ENCODE measurements around the gene KIF6. TPM values are rescaled to one million over a fixed set of nuclear protein-coding genes. Genes with fewer than 3 reads are reported as not detected.

The KIF6 gene
- total RNA-seq, 1 donor from 2014 or later, result 1.2 TPM

GRCh38 chr6:39366931-39367618 is 358.1 kb downstream of the KIF6 start:
- peak in 1 of 2 donors; percentile 37 for DNase-seq (ENCODE audit: low spot score in 2 of 2)
- FAIRE-seq, result no peak

DNA sequence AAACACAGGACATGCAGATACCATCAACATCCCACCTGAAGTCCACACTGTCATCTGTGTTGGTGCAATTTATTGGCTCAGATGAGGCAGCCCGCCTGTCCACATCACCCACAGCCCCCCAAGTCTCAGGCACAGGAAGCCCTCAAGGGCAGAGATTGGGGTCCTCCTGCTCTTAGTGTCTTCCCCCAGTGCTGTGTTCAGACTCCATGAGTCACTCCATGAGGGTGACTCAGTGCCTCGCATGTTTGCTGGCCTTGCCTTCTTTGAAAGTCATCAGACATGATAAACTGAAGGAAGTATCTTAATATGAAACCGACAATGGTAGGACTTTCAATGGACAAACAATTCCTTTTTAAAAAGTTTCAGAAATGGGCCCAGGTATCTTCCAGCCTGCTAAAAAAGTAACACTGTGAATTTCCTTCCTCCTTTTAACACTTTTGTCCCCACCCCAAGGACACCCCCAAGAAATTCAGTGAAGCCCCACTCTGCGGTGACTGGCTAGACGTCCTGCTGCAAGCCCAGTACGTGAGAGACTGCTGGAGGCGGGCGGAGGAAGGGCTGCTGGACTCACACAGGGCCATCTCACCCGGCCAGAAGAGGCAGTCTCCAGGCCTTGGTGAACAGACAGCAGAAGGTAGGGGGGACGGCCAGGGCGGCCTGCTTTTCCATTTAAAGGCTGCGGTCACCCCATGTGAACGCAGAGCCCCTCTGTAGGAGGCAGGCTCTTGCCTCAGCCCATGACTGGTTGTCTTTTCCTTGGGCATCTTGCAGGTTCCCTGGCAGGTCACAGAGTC is 359.7 kb downstream of the KIF6 start:
- DNase-seq (ENCODE audit: low spot score in 2 of 2), result no peak
- FAIRE-seq, result no peak

GRCh38 chr6:39363280-39363679 is 361.9 kb downstream of the KIF6 start:
- FAIRE-seq, result no peak
- no peak for DNase-seq (ENCODE audit: low spot score in 2 of 2)

DNA sequence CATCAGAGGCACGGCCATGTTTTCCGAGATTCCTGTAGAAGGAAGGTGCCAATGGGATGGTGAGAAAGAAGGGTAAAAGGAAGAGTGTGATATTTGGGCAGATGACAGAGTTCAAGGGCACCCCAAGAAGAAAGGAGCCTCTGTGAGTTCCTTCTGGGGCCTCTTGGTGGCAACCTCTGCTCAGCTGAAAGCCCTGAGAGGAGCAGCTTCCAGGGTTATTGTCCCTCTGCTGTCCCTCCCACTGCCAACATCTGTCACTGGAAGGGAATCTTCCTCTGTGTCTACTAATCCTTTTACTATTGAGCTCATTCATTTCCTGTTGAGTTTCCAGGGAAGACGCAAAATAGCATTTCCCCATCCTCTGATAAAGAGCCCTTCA is 362.7 kb downstream of the KIF6 start:
- FAIRE-seq (no peak), DNase-seq (ENCODE audit: low spot score in 2 of 2) (peak; percentile 46 to 60)

DNA sequence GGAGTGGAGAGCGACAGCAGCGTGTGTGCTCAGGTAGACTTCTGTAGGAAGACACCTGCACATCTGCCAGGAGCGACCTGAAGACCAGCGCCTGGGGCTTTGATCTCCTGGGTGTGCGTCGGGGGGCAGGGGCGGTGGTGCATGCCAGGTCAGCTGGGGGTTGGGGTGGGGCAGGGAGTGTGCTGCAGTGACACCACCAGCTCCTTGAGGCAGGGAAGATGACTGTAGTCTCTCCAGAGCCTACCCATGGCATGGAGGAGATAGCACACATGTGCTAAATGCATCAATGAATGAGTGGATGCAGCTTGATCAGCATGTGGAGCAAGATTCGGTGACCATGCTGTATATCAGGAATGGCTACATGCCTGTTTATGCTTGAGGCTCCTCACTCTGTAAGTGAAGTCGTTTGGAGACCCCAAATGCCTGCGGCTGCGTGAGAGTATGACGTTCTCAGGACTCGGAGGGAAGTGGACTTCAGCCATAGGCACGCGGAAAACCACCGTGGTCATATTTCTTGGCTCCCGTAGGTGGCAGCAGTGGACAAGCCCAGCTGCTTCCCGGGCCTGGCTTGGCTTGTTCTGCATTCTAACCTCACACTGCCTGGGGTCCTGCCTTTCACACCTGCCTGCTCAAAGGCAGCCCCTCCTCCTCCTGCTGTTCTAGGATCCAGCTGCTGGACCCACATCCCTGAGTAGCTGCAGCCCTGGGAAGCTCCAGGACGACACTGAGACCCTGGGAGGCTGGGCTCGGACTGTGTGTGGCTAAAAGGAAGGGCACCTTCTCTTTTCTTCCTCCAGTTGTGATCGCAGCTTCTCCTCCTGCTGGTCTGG is 363.3 kb downstream of the KIF6 start:
- FAIRE-seq (no peak), DNase-seq (ENCODE audit: low spot score in 2 of 2) (peak; percentile 58 to 80)

- DNase-seq (ENCODE audit: low spot score in 2 of 2), result no peak
- no peak for FAIRE-seq
Observed at GRCh38 chr6:39360378-39360777, 364.8 kb downstream of the KIF6 start.

- FAIRE-seq, result no peak
- DNase-seq (ENCODE audit: low spot score in 2 of 2), result no peak
Observed at GRCh38 chr6:39357998-39358686, 367.1 kb downstream of the KIF6 start.

DNA sequence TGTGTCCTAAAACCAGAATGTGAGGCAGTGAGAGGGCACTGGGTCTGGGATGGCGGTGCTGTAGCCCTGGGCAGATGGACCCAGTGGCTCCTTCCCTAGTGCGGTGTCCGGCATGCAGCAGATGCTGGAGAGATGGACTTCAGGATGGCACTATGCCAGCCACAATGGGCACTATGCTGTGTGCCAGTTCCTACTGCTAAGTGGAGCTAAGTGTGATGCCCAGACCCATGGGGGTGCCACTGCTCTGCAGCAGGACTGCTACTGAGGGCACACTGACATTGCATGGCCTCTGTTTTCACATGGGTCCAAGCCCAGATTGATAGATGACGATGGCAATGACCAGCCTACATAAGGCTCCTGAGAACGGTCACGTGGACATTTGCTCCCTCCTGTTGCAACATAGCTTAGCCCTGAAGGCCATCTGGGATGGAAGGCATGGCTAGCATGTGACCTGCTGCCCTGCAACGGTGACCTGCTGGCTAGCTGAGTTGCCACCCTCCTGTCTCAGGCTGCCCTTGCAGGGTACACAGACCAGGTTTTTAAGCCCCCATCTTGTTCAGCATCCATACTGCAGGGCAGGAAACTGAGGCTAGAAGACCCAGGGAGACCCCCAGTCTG is 371.4 kb downstream of the KIF6 start:
- no peak for DNase-seq (ENCODE audit: low spot score in 2 of 2)
- no peak for FAIRE-seq

DNA sequence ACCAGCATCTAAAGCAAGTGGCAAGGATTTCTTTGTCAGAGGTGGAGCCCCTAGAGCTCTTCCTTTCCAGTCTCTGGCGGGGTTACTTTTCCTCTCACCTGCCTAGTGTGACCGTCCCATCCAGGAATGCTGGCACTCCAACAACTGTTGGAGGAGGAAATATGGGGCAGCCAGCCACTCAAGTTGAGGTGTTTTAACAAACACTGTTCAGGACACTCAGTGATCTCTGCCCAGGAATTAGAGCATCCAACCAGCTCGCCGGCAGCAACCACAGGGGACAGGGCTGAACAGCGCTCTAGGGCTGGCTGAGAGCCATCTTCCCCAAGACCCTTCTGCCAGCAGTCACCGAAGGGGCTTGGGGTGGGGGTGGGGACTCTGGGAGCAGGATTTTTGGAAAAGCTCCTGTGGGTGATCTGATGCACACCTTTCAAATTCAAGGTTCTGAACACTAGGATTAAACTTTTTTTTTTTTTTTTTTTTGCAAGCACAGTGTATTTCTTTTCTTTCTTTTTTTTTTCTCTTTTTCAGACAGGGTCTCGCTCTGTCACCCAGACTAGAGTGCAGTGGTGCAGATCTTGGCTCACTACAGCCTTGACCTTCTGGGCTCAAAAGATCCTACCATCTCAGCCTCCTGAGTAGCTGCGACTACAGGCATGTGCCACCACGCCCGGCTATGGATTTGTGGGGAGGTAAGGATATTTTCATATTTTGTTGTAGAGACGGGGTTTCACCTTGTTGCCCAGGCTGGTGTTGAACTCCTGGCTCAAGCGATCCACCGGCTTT is 374.3 kb downstream of the KIF6 start:
- FAIRE-seq, result no peak
- DNase-seq (ENCODE audit: low spot score in 2 of 2), result no peak

DNA sequence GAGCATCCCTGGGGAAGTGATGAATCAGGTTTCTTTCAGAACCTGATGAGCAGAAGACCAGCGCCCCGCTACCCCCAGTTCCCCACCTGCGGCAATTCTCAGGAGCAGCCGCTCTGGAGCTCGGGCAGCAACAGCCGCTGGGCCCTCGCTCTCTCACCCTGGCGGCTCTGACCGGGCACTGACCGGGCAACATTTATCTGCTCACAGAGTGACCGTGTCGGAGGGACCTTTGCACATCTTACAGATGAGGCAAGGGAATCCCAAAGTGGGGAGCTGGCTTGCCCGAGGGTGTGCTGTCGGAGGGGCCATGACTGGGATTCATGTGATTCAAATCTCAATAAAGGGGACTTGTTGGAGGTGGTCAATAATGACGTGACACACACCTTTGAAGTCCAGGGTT is 376.5 kb downstream of the KIF6 start:
- FAIRE-seq, result no peak

DNA sequence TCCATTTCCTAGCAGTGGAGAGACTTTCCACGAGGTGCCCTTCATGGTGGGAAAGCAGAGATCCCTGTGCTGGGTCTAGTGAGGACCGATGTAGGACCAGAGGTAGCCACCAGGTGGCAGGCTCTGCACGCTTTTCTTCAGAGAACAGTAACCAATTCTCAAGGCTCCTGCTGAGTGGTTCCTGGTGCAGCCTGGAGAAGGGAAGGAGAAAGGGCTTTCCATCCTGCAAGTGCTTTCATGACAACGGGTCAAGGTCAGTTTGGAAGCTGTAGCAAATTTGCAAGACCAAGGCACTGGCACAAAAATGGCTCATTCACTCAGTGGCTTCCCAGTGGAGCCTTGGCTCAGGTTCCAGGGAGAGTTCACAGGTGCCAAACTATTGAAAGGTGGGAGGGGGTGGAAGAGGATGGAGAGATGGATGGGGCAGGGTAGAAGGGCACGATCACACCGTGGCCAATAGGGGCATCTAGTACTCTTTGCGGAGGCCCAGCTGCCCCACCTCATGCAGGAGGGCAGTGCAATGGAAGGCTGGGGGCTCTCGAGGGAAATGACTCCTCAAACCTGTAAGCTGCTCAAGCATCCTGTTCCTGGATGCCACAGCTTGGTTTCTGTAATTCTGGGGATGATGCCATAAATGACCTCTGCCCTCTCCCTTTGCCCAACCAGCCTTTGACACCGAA is 377.2 kb downstream of the KIF6 start:
- FAIRE-seq (no peak), DNase-seq (ENCODE audit: low spot score in 2 of 2) (peak; percentile 67 to 87)

More for the DNA sequence above, 376.5 kb downstream of the KIF6 start:
- no peak for DNase-seq (ENCODE audit: low spot score in 2 of 2)

DNA sequence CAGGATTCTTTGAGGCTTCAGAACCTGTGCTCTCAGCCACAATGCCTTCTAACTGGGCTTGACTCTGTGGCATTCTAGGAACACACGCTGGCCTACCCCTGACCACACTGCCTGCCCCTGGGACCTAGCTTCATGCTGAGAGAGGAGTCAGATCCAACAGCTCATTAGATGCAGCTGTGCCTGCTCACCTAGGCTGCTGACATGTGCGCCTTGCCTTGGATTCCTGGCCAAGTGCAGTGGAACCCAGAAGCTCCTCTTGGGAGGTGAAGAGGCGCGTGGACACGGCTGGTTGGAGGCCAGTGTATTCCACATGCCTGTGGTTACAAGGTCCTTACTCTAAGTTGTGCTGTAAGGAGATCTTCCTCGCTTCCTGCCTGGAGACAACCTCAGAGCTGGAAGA is 378.0 kb downstream of the KIF6 start:
- no peak for DNase-seq (ENCODE audit: low spot score in 2 of 2)
- no peak for FAIRE-seq

- DNase-seq (ENCODE audit: low spot score in 2 of 2) (no peak), FAIRE-seq (no peak)
Observed at GRCh38 chr6:39344821-39345280, 380.4 kb downstream of the KIF6 start.

DNA sequence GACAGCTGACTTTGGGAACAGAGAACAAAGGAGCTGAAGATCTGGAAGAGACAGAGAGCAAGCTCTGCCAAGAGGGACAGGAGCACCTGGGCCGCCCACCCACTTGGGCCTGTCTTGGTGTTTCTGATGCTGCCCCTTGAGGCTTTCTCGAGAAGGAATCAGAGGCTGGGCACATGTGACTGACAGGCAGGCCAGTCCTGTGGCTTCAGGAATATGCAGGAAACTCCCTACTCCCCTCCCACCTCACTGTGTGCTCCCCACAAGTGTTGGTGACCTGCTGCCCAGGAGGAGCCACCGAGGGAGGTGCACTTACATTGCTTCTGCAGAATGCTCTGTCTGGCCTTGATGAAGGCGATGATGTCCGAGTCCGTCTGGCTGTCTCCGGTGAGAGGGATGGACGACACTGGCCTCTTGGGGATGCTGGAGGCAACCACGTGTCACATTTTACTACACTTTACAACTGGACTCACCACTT is 381.8 kb downstream of the KIF6 start:
- FAIRE-seq, result no peak
- DNase-seq (ENCODE audit: low spot score in 2 of 2), result no peak

DNA sequence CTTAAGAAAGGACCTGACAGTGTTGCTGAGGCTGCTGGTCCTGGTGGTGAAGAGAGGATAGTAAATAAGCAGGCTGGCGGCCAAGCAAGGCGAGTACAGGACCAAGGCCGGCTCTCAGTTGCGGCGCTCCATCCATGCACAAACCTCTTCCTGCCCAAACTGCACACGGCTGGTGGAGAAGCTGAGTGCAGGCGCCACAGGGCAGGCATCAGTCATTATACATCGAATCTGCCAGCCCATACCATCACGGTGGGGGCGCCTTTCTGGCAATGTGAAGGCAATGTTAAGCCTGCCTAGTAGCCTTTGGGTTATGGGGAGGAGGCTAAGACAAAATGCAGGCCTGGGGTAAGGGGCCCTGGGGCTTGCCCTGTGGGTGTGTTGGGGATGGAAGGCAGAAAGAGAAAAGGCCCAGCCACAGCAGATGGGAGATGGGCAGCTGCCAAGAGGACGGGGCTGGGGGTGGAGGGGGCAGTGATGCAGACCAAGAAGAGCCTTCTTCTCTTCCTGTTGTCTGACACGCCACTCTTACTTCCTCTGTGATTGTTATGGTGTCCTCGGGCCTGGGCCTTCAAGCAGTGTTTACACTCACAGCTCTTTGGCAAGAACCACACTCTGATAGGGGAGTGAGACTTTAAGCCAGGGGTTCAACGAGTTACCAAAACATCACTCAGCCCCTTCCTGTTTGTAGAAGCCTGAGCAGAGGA is 382.4 kb downstream of the KIF6 start:
- no peak for DNase-seq (ENCODE audit: low spot score in 2 of 2)
- FAIRE-seq, result no peak

GRCh38 chr6:39341937-39342336 is 383.3 kb downstream of the KIF6 start:
- FAIRE-seq (no peak), DNase-seq (ENCODE audit: low spot score in 2 of 2) (no peak)

GRCh38 chr6:39341352-39341751 is 383.9 kb downstream of the KIF6 start:
- no peak for FAIRE-seq
- no peak for DNase-seq (ENCODE audit: low spot score in 2 of 2)
